Measurements from ENCODE around the gene EFCAB11. TPM values are rescaled to one million over a fixed set of nuclear protein-coding genes. Genes with fewer than 3 reads are reported as not detected.

EFCAB11 gene
- total and polyA plus RNA-seq, 2 experiments from 2014 or later, result 7.7 to 24.6 TPM

DNA sequence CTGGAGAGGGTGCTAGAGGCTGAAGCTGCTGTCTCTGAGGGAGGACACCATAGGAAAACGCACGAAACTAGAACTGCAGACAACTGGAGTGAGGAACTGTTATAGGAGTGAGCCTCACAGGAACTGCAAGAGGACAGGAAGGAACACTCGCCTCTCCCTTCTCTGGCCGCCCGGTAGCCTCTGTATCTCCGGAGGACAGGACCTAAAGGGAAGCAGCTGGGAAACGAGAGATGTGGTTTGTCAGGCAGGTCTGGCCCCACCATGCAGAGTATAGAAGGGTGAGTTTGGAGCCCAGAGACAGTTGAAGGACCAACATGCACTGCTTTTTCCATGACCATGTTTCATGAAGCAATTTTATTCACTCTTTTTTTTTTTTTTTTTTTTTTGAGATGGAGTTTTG is 127.3 kb downstream of the EFCAB11 start:
- 0 out of 3 replicates have a peak, but pooled peaks cover 3% of the 10 kb centered on the region for H3K4me1 Mint-ChIP-seq
- H3K9me3 Mint-ChIP-seq, result peaks cover 11% of the 10 kb centered on the region; the same call in 2 of the 3 replicates
- no peak overlapping the region for H3K4me3 Mint-ChIP-seq
- ATAC-seq, result no peak
- no peaks in the 10 kb centered on the region for H3K79me2 ChIP-seq (replicated peaks; ENCODE audit: insufficient read depth)
- H3K4me1 ChIP-seq (ENCODE audit: insufficient read depth), result no peaks in the 10 kb centered on the region; the same call in 1 of the 2 replicates
- no peak overlapping the region for H3K4me2 ChIP-seq
- no peak overlapping the region for H3K4me3 ChIP-seq
- no peaks in the 10 kb centered on the region for H3K36me3 ChIP-seq (ENCODE audit: insufficient read depth)
- TF ChIP-seq CREB1 (CRISPR knock-in tag; IDR thresholded peaks at IDR 0.05; ENCODE audit: low read depth) (no peak), POLR2AphosphoS5 (IDR thresholded peaks at IDR 0.05; ENCODE audit: low read depth) (no peak), NANOG (IDR thresholded peaks at IDR 0.05; ENCODE audit: borderline replicate concordance) (no peak), ZNF114 (CRISPR knock-in tag; IDR thresholded peaks at IDR 0.05) (no peak), STAT1 (IDR thresholded peaks at IDR 0.05; ENCODE audit: unreplicated experiment) (no peak), ZNF331 (CRISPR knock-in tag; IDR thresholded peaks at IDR 0.05; ENCODE audit: low read depth) (no peak), EZH2 (IDR thresholded peaks at IDR 0.05; ENCODE audit: low read depth, unreplicated experiment) (no peak), JUNB (IDR thresholded peaks at IDR 0.05; ENCODE audit: unreplicated experiment) (no peak), REST (IDR thresholded peaks at IDR 0.05; ENCODE audit: unreplicated experiment) (no peak), CTCF (conservative IDR thresholded peaks at IDR 0.05; ENCODE audit: low read depth in 2 of 2) (no peak), EZH2phosphoT487 (IDR thresholded peaks at IDR 0.05; ENCODE audit: unreplicated experiment) (no peak)
- TF ChIP-seq, protein P1, sequence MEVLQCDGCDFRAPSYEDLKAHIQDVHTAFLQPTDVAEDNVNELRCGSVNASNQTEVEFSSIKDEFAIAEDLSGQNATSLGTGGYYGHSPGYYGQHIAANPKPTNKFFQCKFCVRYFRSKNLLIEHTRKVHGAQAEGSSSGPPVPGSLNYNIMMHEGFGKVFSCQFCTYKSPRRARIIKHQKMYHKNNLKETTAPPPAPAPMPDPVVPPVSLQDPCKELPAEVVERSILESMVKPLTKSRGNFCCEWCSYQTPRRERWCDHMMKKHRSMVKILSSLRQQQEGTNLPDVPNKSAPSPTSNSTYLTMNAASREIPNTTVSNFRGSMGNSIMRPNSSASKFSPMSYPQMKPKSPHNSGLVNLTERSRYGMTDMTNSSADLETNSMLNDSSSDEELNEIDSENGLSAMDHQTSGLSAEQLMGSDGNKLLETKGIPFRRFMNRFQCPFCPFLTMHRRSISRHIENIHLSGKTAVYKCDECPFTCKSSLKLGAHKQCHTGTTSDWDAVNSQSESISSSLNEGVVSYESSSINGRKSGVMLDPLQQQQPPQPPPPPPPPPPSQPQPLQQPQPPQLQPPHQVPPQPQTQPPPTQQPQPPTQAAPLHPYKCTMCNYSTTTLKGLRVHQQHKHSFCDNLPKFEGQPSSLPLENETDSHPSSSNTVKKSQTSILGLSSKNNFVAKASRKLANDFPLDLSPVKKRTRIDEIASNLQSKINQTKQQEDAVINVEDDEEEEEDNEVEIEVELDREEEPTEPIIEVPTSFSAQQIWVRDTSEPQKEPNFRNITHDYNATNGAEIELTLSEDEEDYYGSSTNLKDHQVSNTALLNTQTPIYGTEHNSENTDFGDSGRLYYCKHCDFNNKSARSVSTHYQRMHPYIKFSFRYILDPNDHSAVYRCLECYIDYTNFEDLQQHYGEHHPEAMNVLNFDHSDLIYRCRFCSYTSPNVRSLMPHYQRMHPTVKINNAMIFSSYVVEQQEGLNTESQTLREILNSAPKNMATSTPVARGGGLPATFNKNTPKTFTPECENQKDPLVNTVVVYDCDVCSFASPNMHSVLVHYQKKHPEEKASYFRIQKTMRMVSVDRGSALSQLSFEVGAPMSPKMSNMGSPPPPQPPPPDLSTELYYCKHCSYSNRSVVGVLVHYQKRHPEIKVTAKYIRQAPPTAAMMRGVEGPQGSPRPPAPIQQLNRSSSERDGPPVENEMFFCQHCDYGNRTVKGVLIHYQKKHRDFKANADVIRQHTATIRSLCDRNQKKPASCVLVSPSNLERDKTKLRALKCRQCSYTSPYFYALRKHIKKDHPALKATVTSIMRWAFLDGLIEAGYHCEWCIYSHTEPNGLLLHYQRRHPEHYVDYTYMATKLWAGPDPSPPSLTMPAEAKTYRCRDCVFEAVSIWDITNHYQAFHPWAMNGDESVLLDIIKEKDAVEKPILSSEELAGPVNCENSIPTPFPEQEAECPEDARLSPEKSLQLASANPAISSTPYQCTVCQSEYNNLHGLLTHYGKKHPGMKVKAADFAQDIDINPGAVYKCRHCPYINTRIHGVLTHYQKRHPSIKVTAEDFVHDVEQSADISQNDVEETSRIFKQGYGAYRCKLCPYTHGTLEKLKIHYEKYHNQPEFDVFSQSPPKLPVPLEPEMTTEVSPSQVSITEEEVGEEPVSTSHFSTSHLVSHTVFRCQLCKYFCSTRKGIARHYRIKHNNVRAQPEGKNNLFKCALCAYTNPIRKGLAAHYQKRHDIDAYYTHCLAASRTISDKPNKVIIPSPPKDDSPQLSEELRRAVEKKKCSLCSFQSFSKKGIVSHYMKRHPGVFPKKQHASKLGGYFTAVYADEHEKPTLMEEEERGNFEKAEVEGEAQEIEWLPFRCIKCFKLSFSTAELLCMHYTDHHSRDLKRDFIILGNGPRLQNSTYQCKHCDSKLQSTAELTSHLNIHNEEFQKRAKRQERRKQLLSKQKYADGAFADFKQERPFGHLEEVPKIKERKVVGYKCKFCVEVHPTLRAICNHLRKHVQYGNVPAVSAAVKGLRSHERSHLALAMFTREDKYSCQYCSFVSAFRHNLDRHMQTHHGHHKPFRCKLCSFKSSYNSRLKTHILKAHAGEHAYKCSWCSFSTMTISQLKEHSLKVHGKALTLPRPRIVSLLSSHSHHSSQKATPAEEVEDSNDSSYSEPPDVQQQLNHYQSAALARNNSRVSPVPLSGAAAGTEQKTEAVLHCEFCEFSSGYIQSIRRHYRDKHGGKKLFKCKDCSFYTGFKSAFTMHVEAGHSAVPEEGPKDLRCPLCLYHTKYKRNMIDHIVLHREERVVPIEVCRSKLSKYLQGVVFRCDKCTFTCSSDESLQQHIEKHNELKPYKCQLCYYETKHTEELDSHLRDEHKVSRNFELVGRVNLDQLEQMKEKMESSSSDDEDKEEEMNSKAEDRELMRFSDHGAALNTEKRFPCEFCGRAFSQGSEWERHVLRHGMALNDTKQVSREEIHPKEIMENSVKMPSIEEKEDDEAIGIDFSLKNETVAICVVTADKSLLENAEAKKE (CRISPR knock-in tag; IDR thresholded peaks at IDR 0.05), result no peak
- TF ChIP-seq, protein P2, sequence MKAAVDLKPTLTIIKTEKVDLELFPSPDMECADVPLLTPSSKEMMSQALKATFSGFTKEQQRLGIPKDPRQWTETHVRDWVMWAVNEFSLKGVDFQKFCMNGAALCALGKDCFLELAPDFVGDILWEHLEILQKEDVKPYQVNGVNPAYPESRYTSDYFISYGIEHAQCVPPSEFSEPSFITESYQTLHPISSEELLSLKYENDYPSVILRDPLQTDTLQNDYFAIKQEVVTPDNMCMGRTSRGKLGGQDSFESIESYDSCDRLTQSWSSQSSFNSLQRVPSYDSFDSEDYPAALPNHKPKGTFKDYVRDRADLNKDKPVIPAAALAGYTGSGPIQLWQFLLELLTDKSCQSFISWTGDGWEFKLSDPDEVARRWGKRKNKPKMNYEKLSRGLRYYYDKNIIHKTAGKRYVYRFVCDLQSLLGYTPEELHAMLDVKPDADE (IDR thresholded peaks at IDR 0.05), result no peak
- H2AFZ ChIP-seq, result no peak overlapping the region
- no peaks in the 10 kb centered on the region for H3K27me3 ChIP-seq (ENCODE audit: insufficient read depth)
- no peaks in the 10 kb centered on the region for H4K20me1 ChIP-seq (replicated peaks; ENCODE audit: insufficient read depth)
- H3K27ac ChIP-seq (ENCODE audit: low read depth), result no peak overlapping the region
- H3K27me3 Mint-ChIP-seq (ENCODE audit: insufficient read depth, low read depth, poor library complexity), result peaks cover 2% of the 10 kb centered on the region
- peaks cover 16% of the 10 kb centered on the region for H3K36me3 Mint-ChIP-seq (ENCODE audit: low read depth)
- no peaks in the 10 kb centered on the region for H3F3A ChIP-seq (replicated peaks; ENCODE audit: low read depth)
- no peak for DNase-seq (ENCODE audit: low spot score)
- no peaks in the 10 kb centered on the region for H3K9me2 ChIP-seq (ENCODE audit: insufficient read depth)
- H3K27ac Mint-ChIP-seq, result no peak overlapping the region

All from GM23338 (cell line).